Fibroblast of mammary gland (primary cell): ENCODE measurements around the gene TK1.

Experiments
- DNase-seq: peaks from one replicate; pipeline ENCODE4 v3.0.0-alpha.2; 2010; ENCODE audit warnings: low read depth
- H3K4me3 ChIP-seq: 2 replicates; pipeline ENCODE4 v1.5.1; 2011; ENCODE audit warnings: low read depth, mild to moderate bottlenecking, low read length, moderate library complexity; ENCODE audit not compliant: control insufficient read depth
- CTCF ChIP-seq: conservative IDR thresholded peaks from 2 replicates; pipeline ENCODE4 v1.5.1; 2011; ENCODE audit warnings: low read depth, low read length, inconsistent platforms; ENCODE audit not compliant: control insufficient read depth, insufficient read depth

Gene TK1

GRCh38 chr17:78127239-78127887, 59.5 kb downstream of the TK1 start:
- no peak for DNase-seq
- TF ChIP-seq CTCF: no peak
- H3K4me3 ChIP-seq: no peak overlapping the region

GRCh38 chr17:78126895-78127238, 60.0 kb downstream of the TK1 start:
- DNase-seq: no peak
- no peak overlapping the region for H3K4me3 ChIP-seq
- TF ChIP-seq CTCF: no peak

GRCh38 chr17:78125976-78126894, 60.6 kb downstream of the TK1 start:
- no peak overlapping the region for H3K4me3 ChIP-seq
- DNase-seq: no peak
- no peak for TF ChIP-seq CTCF

GRCh38 chr17:78125138-78125913, 61.5 kb downstream of the TK1 start:
- H3K4me3 ChIP-seq: no peak overlapping the region
- no peak for TF ChIP-seq CTCF
- DNase-seq: no peak

- no peak overlapping the region for H3K4me3 ChIP-seq
- DNase-seq: no peak
- no peak for TF ChIP-seq CTCF
These were observed 62.1 kb downstream of the TK1 start for GRCh38 chr17:78124836-78125137.
